Measurements from ENCODE around the gene TKT. TPM values are rescaled to one million over a fixed set of nuclear protein-coding genes. Genes with fewer than 3 reads are reported as not detected.

The TKT gene
- total RNA-seq, 2 experiments from 2014 or later: 91.5 to 103 TPM

DNA sequence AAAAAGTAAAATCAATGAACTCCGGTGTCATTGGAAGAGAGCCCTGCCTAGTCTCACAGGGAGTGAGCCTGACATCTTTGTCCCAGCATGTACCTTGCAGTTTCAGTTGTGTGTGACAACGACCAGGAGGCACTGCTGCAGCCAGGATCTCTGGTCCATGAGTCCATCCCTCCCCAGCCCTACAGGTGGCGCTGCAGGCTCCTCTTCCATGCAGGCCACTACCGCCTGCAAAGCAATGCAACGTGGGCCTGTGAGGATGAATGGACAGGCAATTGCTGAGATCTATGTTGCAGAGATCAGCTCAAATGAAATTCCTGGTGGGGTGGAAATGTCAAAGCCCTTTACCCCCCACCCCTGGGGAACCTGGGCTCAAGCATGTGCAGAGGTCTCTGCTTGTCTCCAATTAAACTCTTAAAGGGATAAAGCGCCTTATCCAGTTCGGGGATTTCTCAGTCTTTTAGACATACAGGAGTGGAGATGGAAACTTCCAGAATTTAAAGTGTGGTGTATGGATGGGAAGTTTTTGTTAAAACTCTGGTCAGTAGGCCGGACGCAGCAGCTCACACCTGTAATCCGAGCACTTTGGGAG, 35.8 kb downstream of the TKT start:
- Mint-ChIP-seq H3K27me3 (no peaks in the 10 kb centered on the region), H3K4me3 (no peak overlapping the region), H3K36me3 (ENCODE audit: low read depth) (peaks cover 14% of the 10 kb centered on the region), H3K4me1 (ENCODE audit: low read depth) (peaks cover 5% of the 10 kb centered on the region), H3K27ac (no peak overlapping the region), H3K9me3 (no peaks in the 10 kb centered on the region)
- ChIA-PET POLR2A (interaction anchor here (0.7 kb wide), 1 partner anchor 55 kb away, joined by 3 read pairs; no protein-coding TSS in a partner anchor), CTCF (interaction anchor here (0.6 to 0.9 kb wide), 2 partner anchors 67 to 110 kb away, joined by 3 to 4 read pairs; no protein-coding TSS in a partner anchor)
- intact Hi-C loops (cut with DNase I, micrococcal nuclease): no loop called here
- no peaks in the 10 kb centered on the region for H3K27me3 ChIP-seq (ENCODE audit: control insufficient read depth in 1 of 2, insufficient read depth in 2 of 2, low read length in 2 of 2)
- no peak overlapping the region for H3K27ac ChIP-seq (ENCODE audit: low read depth in 1 of 2, low read length in 2 of 2)
- H3K9me3 ChIP-seq (ENCODE audit: control insufficient read depth in 1 of 2, insufficient read depth in 1 of 2, low read length in 2 of 2): peaks cover 0 to 9% of the 10 kb centered on the region in 2 experiments
- H3K4me3 ChIP-seq (ENCODE audit: low read length): no peak overlapping the region
- H3K36me3 ChIP-seq (ENCODE audit: insufficient read depth, low read length): peaks cover 14% of the 10 kb centered on the region
- peaks cover 6% of the 10 kb centered on the region for H3K4me1 ChIP-seq (ENCODE audit: insufficient read depth, low read length)
- peak; percentile 59 to 85 (median 70) for DNase-seq
- peak; percentile 79 for TF ChIP-seq CTCF (IDR thresholded peaks at IDR 0.05)
- peak; percentile 96 for ATAC-seq (ENCODE audit: poor library complexity)

DNA sequence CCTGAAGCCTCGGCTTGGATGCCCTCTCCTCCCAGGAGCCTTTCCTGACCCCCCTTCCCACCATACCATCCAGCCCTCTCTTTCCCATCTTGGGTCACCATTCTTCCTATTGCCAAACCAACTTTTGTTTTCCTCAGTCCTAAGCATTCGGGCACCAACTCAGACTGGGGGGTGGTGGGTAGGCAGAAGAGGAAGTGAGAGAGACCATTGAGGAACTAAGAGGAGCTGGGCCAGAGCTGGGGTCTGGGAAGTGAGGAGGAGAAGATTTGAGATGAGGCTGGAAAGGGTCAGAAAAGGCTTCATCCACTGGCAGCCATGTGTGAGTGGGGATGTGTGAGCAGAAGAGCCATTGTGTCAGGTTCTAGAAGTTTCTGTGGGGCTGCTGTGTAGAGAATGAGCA, 37.7 kb downstream of the TKT start:
- Histone ChIP-seq H3K4me3 (ENCODE audit: low read length) (no peak overlapping the region), H3K27me3 (ENCODE audit: control insufficient read depth in 1 of 2, insufficient read depth in 2 of 2, low read length in 2 of 2) (no peaks in the 10 kb centered on the region), H3K27ac (ENCODE audit: low read depth in 1 of 2, low read length in 2 of 2) (no peak overlapping the region), H3K4me1 (ENCODE audit: insufficient read depth, low read length) (peaks cover 6% of the 10 kb centered on the region), H3K9me3 (ENCODE audit: control insufficient read depth in 1 of 2, insufficient read depth in 1 of 2, low read length in 2 of 2) (peaks cover 0 to 9% of the 10 kb centered on the region in 2 experiments), H3K36me3 (ENCODE audit: insufficient read depth, low read length) (no peaks in the 10 kb centered on the region)
- ATAC-seq (ENCODE audit: poor library complexity) (no peak), DNase-seq (peak in 1 of 14 experiments; percentile 34)
- ChIA-PET CTCF (no interaction called here), POLR2A (no interaction called here)
- no peaks in the 10 kb centered on the region for H3K36me3 Mint-ChIP-seq (ENCODE audit: low read depth)
- intact Hi-C loops (cut with DNase I, micrococcal nuclease): no loop called here
- peaks cover 5% of the 10 kb centered on the region for H3K4me1 Mint-ChIP-seq (ENCODE audit: low read depth)
- H3K27ac Mint-ChIP-seq: no peak overlapping the region
- no peak for TF ChIP-seq CTCF (IDR thresholded peaks at IDR 0.05)
- H3K4me3 Mint-ChIP-seq: no peak overlapping the region
- no peaks in the 10 kb centered on the region for H3K9me3 Mint-ChIP-seq
- H3K27me3 Mint-ChIP-seq: no peaks in the 10 kb centered on the region

- Histone ChIP-seq H3K4me1 (ENCODE audit: insufficient read depth, low read length) (peaks cover 6% of the 10 kb centered on the region), H3K4me3 (ENCODE audit: low read length) (no peak overlapping the region), H3K27ac (ENCODE audit: low read depth in 1 of 2, low read length in 2 of 2) (no peak overlapping the region), H3K36me3 (ENCODE audit: insufficient read depth, low read length) (no peaks in the 10 kb centered on the region), H3K27me3 (ENCODE audit: control insufficient read depth in 1 of 2, insufficient read depth in 2 of 2, low read length in 2 of 2) (no peaks in the 10 kb centered on the region), H3K9me3 (ENCODE audit: control insufficient read depth in 1 of 2, insufficient read depth in 1 of 2, low read length in 2 of 2) (peaks cover 0 to 4% of the 10 kb centered on the region in 2 experiments)
- no peaks in the 10 kb centered on the region for H3K27me3 Mint-ChIP-seq
- no peak overlapping the region for H3K27ac Mint-ChIP-seq
- ChIA-PET POLR2A (no interaction called here), CTCF (no interaction called here)
- H3K9me3 Mint-ChIP-seq: no peaks in the 10 kb centered on the region
- peaks cover 5% of the 10 kb centered on the region for H3K4me1 Mint-ChIP-seq (ENCODE audit: low read depth)
- ATAC-seq (ENCODE audit: poor library complexity) (no peak), DNase-seq (no peak)
- no peak for TF ChIP-seq CTCF (IDR thresholded peaks at IDR 0.05)
- no peaks in the 10 kb centered on the region for H3K36me3 Mint-ChIP-seq (ENCODE audit: low read depth)
- intact Hi-C loops (cut with DNase I, micrococcal nuclease): no loop called here
- no peak overlapping the region for H3K4me3 Mint-ChIP-seq
Observed at GRCh38 chr3:53217175-53217574, 38.6 kb downstream of the TKT start.

Measured in CD4-positive, alpha-beta T cell (primary cell).